Parietal lobe (tissue), 2 donors: Measurements from ENCODE around the gene SHROOM3. TPM values are rescaled to one million over a fixed set of nuclear protein-coding genes. Genes with fewer than 3 reads are reported as not detected.

Experiments used
- small RNA-seq: library from RNA; depleted of rRNA; stranded (forward); fragments of <200 nt; gene quantifications from one replicate; pipeline ENCODE3, GENCODE V24; 2014; ENCODE audit warnings: low replicate concordance
- total RNA-seq: library from RNA; depleted of rRNA; stranded (reverse); fragments of >200 nt; gene quantifications from one replicate; pipeline ENCODE4 v1.2.3, GENCODE V29; 2014

The SHROOM3 gene
- 32.9 TPM for total RNA-seq

DNA sequence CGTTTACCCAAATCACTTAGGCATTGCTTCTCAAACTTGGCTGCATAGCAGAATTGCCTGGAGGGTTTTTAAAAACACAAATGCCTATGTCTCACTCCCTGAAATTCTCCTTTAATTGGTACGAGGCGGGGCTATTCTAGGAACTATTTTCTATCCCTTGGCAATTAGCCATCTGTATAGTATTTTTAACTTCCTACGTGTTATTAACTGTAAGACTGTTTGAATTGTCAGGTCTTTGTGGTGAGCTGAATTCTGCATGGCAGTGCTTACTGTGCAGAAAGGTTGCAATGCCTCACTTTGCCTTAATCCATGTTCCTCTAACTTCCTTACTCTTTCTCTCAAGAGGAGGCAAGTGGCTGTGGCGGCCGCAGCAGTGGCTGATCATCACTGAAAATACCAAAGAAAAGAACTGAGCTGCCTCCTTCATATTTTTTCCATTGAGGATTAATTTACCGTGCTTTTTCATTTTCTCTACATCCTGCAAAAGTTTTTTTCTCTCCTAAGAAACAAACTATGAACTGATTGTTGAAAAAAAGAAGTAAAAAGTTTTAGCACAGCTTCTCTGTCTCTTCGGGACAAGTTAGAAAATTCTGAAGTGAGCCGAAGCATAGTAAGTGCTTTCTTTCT lies at the start of gene SHROOM3:
Gene SHROOM3, plus strand, starts transcription at position 329 of the 627 bp plus-strand sequence. CDS start 824 bp downstream, outside the sequence.

DNA sequence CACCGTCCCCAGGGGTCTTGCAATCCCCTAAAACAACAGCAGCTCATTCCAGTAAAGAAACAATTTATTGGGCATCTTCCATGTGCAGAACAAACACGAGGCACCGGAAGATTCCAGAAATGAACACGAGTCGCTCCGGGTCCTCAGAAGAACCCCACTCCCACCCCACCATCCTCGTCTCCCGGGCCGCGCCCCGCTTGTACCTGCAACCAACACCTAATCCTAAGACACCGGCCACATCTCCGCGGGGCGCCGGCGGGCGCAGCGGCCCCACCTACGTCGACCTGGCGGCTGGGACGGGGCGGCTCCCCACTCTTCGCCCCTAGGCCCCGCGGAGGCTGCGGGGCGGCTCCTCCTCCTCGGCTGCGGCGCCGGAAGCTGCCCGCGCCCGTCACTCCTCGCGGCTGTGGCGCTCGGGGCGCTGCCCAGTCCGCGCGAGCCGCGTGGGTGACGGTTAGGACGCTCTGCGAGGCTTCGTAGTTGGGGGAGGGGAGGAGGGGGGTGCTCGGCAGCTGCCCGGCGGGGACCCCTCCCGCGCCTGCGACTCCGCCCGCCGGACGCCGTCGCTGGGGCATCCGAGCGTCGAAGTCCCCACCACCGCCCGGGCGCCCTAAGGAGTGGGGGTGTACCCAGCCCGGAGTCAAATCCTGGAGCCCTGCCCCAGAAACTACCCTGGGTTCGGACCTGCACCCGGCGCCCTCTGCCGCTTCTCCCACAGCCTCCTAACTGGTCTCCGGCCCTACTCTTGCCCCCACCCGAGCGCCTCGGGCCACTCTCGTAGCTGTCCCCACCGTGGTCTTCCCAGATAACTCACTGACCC lies 14.1 kb upstream of the SHROOM3 start, which contains the start of gene CCDC158:
Gene CCDC158, minus strand, starts transcription at position 380 of the 820 bp plus-strand sequence. CDS start 17,934 bp downstream, outside the sequence.

Small RNA genes lying within 50 kb of the gene (small RNA-seq; reads per million reads assigned to genes)
- gene MIR4450 (not detected), gene RF00278 (not detected), gene RNU6-145P (not detected)

Other genes with a start within 250 kb of the SHROOM3 start
- 267 TPM for gene SCARB2, start 221.4 kb upstream of the SHROOM3 start, total RNA-seq
- gene FAM47E, start 183.5 kb upstream of the SHROOM3 start, total RNA-seq = 6.6 TPM
- gene STBD1, start 128.5 kb upstream of the SHROOM3 start, total RNA-seq = 0.31 TPM
- gene CCDC158, start 14.1 kb upstream of the SHROOM3 start, total RNA-seq = 6.9 TPM